SK-N-SH (cell line): ENCODE measurements around the gene GDPD4. TPM values are rescaled to one million over a fixed set of nuclear protein-coding genes. Genes with fewer than 3 reads are reported as not detected.
A peak's percentile ranks its signal among the peaks of the same experiment; 100 is the strongest.

Experiments
- CTCF ChIA-PET: fragments of 300-600, 350-600 bp; formaldehyde crosslinking; extraction: SDS; loops from one replicate; lab custom pipeline; 2021; lab: Yijun Ruan, JAX
- POLR2A ChIA-PET: fragments of 350-600 bp; sonication (Branson Sonifier 250); formaldehyde crosslinking; extraction: SDS; loops from one replicate; lab custom pipeline; 2020; ENCODE audit warnings: antibody characterized with exemption, inconsistent platforms; lab: Yijun Ruan, JAX
- DNase-seq: peaks from one replicate; pipeline ENCODE4 v3.0.0; 2012
- H2AFZ ChIP-seq: fragments of 200-600 bp; sonication (generic); 2 replicates; pipeline ENCODE4 v1.8.1; 2016; ENCODE audit warnings: antibody characterized with exemption, mild to moderate bottlenecking, low read depth
- H3F3A ChIP-seq: fragments of 200-600 bp; sonication (generic); replicated peaks from 2 replicates; pipeline ENCODE3; 2016; ENCODE audit warnings: antibody characterized with exemption, mild to moderate bottlenecking; ENCODE audit not compliant: insufficient read depth
- H3K27ac ChIP-seq, 2 experiments: fragments of 200-500 bp in 1 of 2; fragments of 200-600 bp in 1 of 2; sonication (Bioruptor generic) in 1 of 2; sonication (generic), shearing (Covaris generic) in 1 of 2; 2 replicates each; pipeline versions ENCODE4 v1.5.1 to v1.6.1; 2014 to 2016; ENCODE audit warnings: low read depth in 2 of 2, inconsistent platforms in 1 of 2, low read length in 1 of 2, mild to moderate bottlenecking in 1 of 2, mixed read lengths in 1 of 2
- H3K27me3 ChIP-seq: fragments of 200-600 bp; sonication (generic), shearing (Covaris generic); 2 replicates; pipeline ENCODE4 v1.6.1; 2016; ENCODE audit warnings: mixed run types; ENCODE audit not compliant: insufficient read depth
- H3K36me3 ChIP-seq, 2 experiments: fragments of 200-500 bp in 1 of 2; fragments of 200-600 bp in 1 of 2; sonication (Bioruptor generic) in 1 of 2; sonication (generic) in 1 of 2; replicated peaks in 1 of 2; 2 replicates each; pipeline versions ENCODE3 to v1.5.1; 2014 to 2016; ENCODE audit warnings: low read length in 1 of 2, mild to moderate bottlenecking in 1 of 2; ENCODE audit not compliant: insufficient read depth in 2 of 2, control insufficient read depth in 1 of 2
- H3K4me1 ChIP-seq, 2 experiments: fragments of 200-500 bp in 1 of 2; fragments of 200-600 bp in 1 of 2; sonication (Bioruptor generic) in 1 of 2; sonication (generic), shearing (Covaris generic) in 1 of 2; 2 replicates each; pipeline versions ENCODE4 v1.5.1 to v1.6.1; 2014 to 2016; ENCODE audit warnings: low read depth in 1 of 2, low read length in 1 of 2, mixed run types in 1 of 2; ENCODE audit not compliant: insufficient read depth in 2 of 2, control insufficient read depth in 1 of 2
- H3K4me2 ChIP-seq: fragments of 200-600 bp; sonication (generic), shearing (Covaris generic); 2 replicates; pipeline ENCODE4 v1.6.1; 2017; ENCODE audit warnings: mixed run types
- H3K4me3 ChIP-seq, 2 experiments: fragments of 200-500 bp in 1 of 2; fragments of 200-600 bp in 1 of 2; sonication (Bioruptor generic) in 1 of 2; sonication (generic), shearing (Covaris generic) in 1 of 2; 2 replicates each; pipeline versions ENCODE4 v1.5.1 to v1.8.1; 2014 to 2016; ENCODE audit warnings: low read depth in 2 of 2, inconsistent platforms in 1 of 2, low read length in 1 of 2, mild to moderate bottlenecking in 1 of 2, mixed read lengths in 1 of 2, moderate library complexity in 1 of 2
- H3K79me2 ChIP-seq: fragments of 200-600 bp; sonication (generic); 2 replicates; pipeline ENCODE4 v1.8.1; 2017; ENCODE audit warnings: mild to moderate bottlenecking; ENCODE audit not compliant: insufficient read depth
- H3K9ac ChIP-seq: fragments of 200-600 bp; sonication (generic); 2 replicates; pipeline ENCODE4 v1.6.1; 2017; ENCODE audit warnings: mixed run types
- H3K9me2 ChIP-seq: fragments of 200-600 bp; sonication (generic); 2 replicates; pipeline ENCODE4 v1.6.1; 2017; ENCODE audit warnings: mixed run types
- H3K9me3 ChIP-seq: fragments of 200-600 bp; sonication (generic); 2 replicates; pipeline ENCODE4 v1.6.1; 2017; ENCODE audit warnings: mixed run types, mild to moderate bottlenecking, moderate library complexity
- H4K20me1 ChIP-seq: fragments of 200-600 bp; sonication (generic); 2 replicates; pipeline ENCODE4 v1.6.1; 2017; ENCODE audit warnings: mild to moderate bottlenecking, mixed run types; ENCODE audit not compliant: insufficient read depth
- CHD2 ChIP-seq: fragments of 150-350 bp; IDR thresholded peaks from 2 replicates; pipeline ENCODE4 v1.6.1; 2018; ENCODE audit warnings: low read length; ENCODE audit not compliant: partially characterized antibody
- CTCF ChIP-seq: fragments of 200-600 bp; sonication (generic); IDR thresholded peaks from 2 replicates; pipeline ENCODE4 v1.6.1; 2017; ENCODE audit warnings: antibody characterized with exemption, mild to moderate bottlenecking, moderate library complexity
- EZH2phosphoT487 ChIP-seq: fragments of 200-600 bp; sonication (generic); IDR thresholded peaks from 2 replicates; pipeline ENCODE4 v1.6.1; 2017; ENCODE audit warnings: low read depth, mixed run types, mild to moderate bottlenecking, antibody characterized with exemption, moderate library complexity, borderline replicate concordance
- FOXJ3 ChIP-seq: sonication (generic); formaldehyde crosslinking; IDR thresholded peaks from 2 replicates; pipeline ENCODE4 v1.5.1; 2020; ENCODE audit warnings: mild to moderate bottlenecking, missing genetic modification reagents
- FOXM1 ChIP-seq: IDR thresholded peaks from 2 replicates; pipeline ENCODE4 v1.4.0; 2012; ENCODE audit warnings: low read depth, mild to moderate bottlenecking
- IRF3 ChIP-seq: fragments of 150-350 bp; IDR thresholded peaks from 2 replicates; pipeline ENCODE4 v1.6.1; 2016; ENCODE audit warnings: mild to moderate bottlenecking, low read depth, low read length
- NRF1 ChIP-seq: IDR thresholded peaks from 2 replicates; pipeline ENCODE4 v1.6.1; 2012; ENCODE audit warnings: low read depth, mild to moderate bottlenecking, low read length
- PBX3 ChIP-seq: IDR thresholded peaks from 2 replicates; pipeline ENCODE4; 2012
- RAD21 ChIP-seq: IDR thresholded peaks from 2 replicates; pipeline ENCODE4 v1.6.1; 2012; ENCODE audit warnings: mild to moderate bottlenecking, low read length
- RFX5 ChIP-seq: IDR thresholded peaks from 2 replicates; pipeline ENCODE4 v1.6.1; 2012; ENCODE audit warnings: mild to moderate bottlenecking, improper control_type of control experiment, low read length
- TAF1 ChIP-seq: IDR thresholded peaks from 2 replicates; pipeline ENCODE4 v1.6.1; 2012; ENCODE audit warnings: low read depth, mild to moderate bottlenecking, low read length, moderate library complexity, borderline replicate concordance
- TCF12 ChIP-seq: IDR thresholded peaks from 2 replicates; pipeline ENCODE4 v1.4.0; 2012
- TEAD4 ChIP-seq: IDR thresholded peaks from 2 replicates; pipeline ENCODE4 v1.4.0; 2012; ENCODE audit warnings: mild to moderate bottlenecking, borderline replicate concordance; ENCODE audit not compliant: insufficient read depth
- WGBS: methylation state at CpG from one replicate; pipeline ENCODE4 v1.1.6; 2017; ENCODE audit warnings: low lambda C conversion rate; 5-methylcytosine and 5-hydroxymethylcytosine counted together
- polyA plus RNA-seq, 3 experiments: library from polyadenylated mRNA; depleted of rRNA; stranded (reverse); fragments of >200 nt; gene quantifications; 2 replicates each; pipeline ENCODE4 v1.2.3, GENCODE V29; 2012

Gene GDPD4
- polyA plus RNA-seq, 1 of the 3 experiments (the other 2 are of a cell fraction), result not detected

- no peak for TF ChIP-seq FOXM1
- TF ChIP-seq TEAD4, result no peak
These were observed 100.9 kb downstream of the GDPD4 start (continued) for GRCh38 chr11:77200351-77201268.

GRCh38 chr11:77199137-77199745 is 102.2 kb downstream of the GDPD4 start:
- no peaks in the 10 kb centered on the region for H4K20me1 ChIP-seq
- no peaks in the 10 kb centered on the region for H3K27me3 ChIP-seq
- no peaks in the 10 kb centered on the region for H3K9me3 ChIP-seq
- DNase-seq, result no peak
- H3K4me1 ChIP-seq, result no peaks in the 10 kb centered on the region
- H3K9ac ChIP-seq, result no peak overlapping the region
- no peaks in the 10 kb centered on the region for H3F3A ChIP-seq
- no peak overlapping the region for H3K27ac ChIP-seq
- no peak overlapping the region for H3K4me3 ChIP-seq
- H3K36me3 ChIP-seq, result no peaks in the 10 kb centered on the region
- no peaks in the 10 kb centered on the region for H3K9me2 ChIP-seq
- no peaks in the 10 kb centered on the region for H3K79me2 ChIP-seq
- CTCF ChIA-PET, result interaction anchor here (0.6 to 2.6 kb wide), 6 partner anchors 8 to 350 kb away, joined by 3 to 15 read pairs (median 7); partner anchors contain the start of gene MYO7A
- no peak overlapping the region for H2AFZ ChIP-seq
- 100% methylated on average over 2 of the region's 13 CpGs for WGBS
- no peak overlapping the region for H3K4me2 ChIP-seq
- POLR2A ChIA-PET, result no interaction called here
- no peak for TF ChIP-seq RFX5
- TF ChIP-seq CHD2, result no peak
- no peak for TF ChIP-seq EZH2phosphoT487
- no peak for TF ChIP-seq PBX3
- TF ChIP-seq NRF1, result no peak
- TF ChIP-seq TCF12, result no peak
- TF ChIP-seq TAF1, result no peak
- TF ChIP-seq, all 33 proteins: peak for 0

- Histone ChIP-seq H3K27me3 (no peaks in the 10 kb centered on the region), H3K36me3 (no peaks in the 10 kb centered on the region), H3K79me2 (no peaks in the 10 kb centered on the region), H3K9me3 (no peaks in the 10 kb centered on the region), H3K4me1 (no peaks in the 10 kb centered on the region), H3K4me2 (no peak overlapping the region), H3K27ac (no peak overlapping the region), H3K9ac (no peak overlapping the region), H2AFZ (no peak overlapping the region), H3K9me2 (no peaks in the 10 kb centered on the region), H3F3A (no peaks in the 10 kb centered on the region), H3K4me3 (no peak overlapping the region), H4K20me1 (no peaks in the 10 kb centered on the region)
- peak; percentile 62 for DNase-seq
- WGBS, result 88% methylated on average over 7 of the region's 11 CpGs
- TF ChIP-seq RAD21 (peak; percentile 24), CTCF (peak; percentile 41), FOXJ3 (CRISPR knock-in tag) (no peak), IRF3 (no peak)
- ChIA-PET POLR2A (no interaction called here), CTCF (interaction anchor here (0.7 to 2.6 kb wide), 5 partner anchors 9 to 350 kb away, joined by 3 to 15 read pairs (median 3); no protein-coding TSS in a partner anchor)
These were observed 103.0 kb downstream of the GDPD4 start for GRCh38 chr11:77198440-77198849.
